Osteocyte (in vitro differentiated cells): ENCODE measurements around the gene ZNF318. TPM values are rescaled to one million over a fixed set of nuclear protein-coding genes. Genes with fewer than 3 reads are reported as not detected.
"Not testable (repeated sequence)": the region's sequence is repeated elsewhere in the genome, so short reads cannot be mapped to it uniquely, and the experiment has no call there.

Source experiments
- DNase-seq: peaks from one replicate; pipeline ENCODE4 v3.0.0; 2021; ENCODE audit warnings: mixed read lengths; ENCODE audit not compliant: unreplicated experiment; ENCODE audit errors: extremely low spot score
- H3K27ac Mint-ChIP-seq: one replicate; pipeline ENCODE4 v1.8.0; 2021; ENCODE audit warnings: mild to moderate bottlenecking, mixed read lengths; ENCODE audit not compliant: unreplicated experiment
- H3K27me3 Mint-ChIP-seq: one replicate; pipeline ENCODE4 v1.8.0; 2021; ENCODE audit warnings: mixed read lengths; ENCODE audit not compliant: unreplicated experiment
- H3K36me3 Mint-ChIP-seq: one replicate; pipeline ENCODE4 v1.8.0; 2021; ENCODE audit warnings: mixed read lengths; ENCODE audit not compliant: unreplicated experiment
- H3K4me1 Mint-ChIP-seq: one replicate; pipeline ENCODE4 v1.8.0; 2021; ENCODE audit warnings: mixed read lengths; ENCODE audit not compliant: unreplicated experiment
- H3K4me3 Mint-ChIP-seq: one replicate; pipeline ENCODE4 v1.8.0; 2021; ENCODE audit warnings: mild to moderate bottlenecking, moderate library complexity, mixed read lengths; ENCODE audit not compliant: unreplicated experiment
- H3K9me3 Mint-ChIP-seq: one replicate; pipeline ENCODE4 v1.8.0; 2021; ENCODE audit warnings: mixed read lengths; ENCODE audit not compliant: unreplicated experiment
- CTCF ChIP-seq: fragments of 200-600 bp; sonication (generic); IDR thresholded peaks from 2 replicates; pipeline ENCODE4 v1.5.0; 2021; ENCODE audit warnings: antibody characterized with exemption, mild to moderate bottlenecking, moderate library complexity
- total RNA-seq: library from RNA; stranded (reverse); gene quantifications from 2 replicates; pipeline ENCODE4 v1.2.1, GENCODE V29; 2021

ZNF318 gene
- total RNA-seq, 1 donor from 2014 or later, result 25.1 TPM

DNA sequence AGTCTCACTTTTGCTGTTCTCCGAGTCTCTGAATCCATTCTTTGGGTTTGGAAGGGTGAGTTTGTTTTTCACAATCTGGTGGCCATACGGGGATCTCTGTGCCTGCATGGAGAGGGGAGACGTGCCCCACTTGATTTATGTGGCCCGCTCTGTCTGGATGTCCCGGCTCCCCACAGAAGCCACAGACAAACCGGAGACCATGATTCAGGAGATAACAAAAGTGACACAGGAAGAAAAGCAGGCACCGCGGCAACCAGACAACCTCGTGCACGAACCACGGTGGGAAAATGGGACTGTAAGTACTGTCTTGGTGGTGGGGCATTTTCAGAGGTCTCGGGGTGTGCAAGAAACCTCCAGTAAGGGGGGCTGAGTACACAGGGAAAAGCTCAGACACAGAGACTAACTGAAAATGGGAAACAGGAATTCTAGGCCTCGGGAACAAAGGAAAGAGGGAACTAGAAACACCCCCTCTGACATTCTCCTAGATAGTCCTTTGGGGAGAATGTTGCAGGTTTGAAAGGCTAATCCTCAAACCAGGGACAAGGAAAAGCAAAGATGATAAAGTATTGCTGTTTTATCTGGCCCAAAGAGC, 22.1 kb upstream of the ZNF318 start:
- Mint-ChIP-seq H3K9me3 (no peaks in the 10 kb centered on the region), H3K4me3 (no peak overlapping the region), H3K27me3 (peaks cover 42% of the 10 kb centered on the region), H3K4me1 (peaks cover 7% of the 10 kb centered on the region), H3K36me3 (no peaks in the 10 kb centered on the region), H3K27ac (no peak overlapping the region)
- DNase-seq, result no peak
- TF ChIP-seq CTCF, result no peak

DNA sequence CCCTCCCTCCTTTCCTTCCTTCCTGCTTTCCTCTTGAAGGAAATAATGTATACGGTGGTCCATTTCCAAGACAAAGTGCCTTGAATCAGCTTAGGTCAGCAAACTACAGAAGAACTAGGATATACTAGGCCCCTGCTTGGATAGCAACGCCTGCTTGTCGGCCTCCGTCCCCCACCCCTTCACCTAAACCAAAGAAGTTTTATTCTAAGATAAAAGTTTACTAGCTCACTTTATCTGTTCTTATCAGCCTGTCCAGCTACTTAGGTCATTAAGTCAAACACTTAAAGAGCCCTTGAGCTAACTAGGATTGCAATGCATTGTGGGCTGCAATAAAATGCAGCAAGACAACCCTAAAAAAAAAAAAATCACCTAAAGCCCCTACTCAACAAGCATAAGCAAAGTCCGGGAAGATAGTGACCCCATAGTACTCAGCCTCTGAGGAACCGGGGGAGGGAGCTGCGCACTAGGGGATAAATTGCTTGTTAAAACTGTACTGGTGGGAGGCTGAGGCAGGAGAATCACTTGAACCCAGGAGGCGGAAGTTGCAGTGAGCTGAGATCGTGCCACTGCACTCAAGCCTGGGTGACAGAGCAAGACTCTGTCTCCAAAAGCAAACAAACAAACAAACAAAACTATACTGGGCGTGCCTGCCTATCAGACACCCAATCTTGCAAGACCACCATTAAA, 21.4 kb upstream of the ZNF318 start:
- H3K4me3 Mint-ChIP-seq, H3K36me3 Mint-ChIP-seq, DNase-seq, H3K27ac Mint-ChIP-seq, H3K4me1 Mint-ChIP-seq, H3K9me3 Mint-ChIP-seq: not testable (repeated sequence)
- H3K27me3 Mint-ChIP-seq, result peaks cover 42% of the 10 kb centered on the region

DNA sequence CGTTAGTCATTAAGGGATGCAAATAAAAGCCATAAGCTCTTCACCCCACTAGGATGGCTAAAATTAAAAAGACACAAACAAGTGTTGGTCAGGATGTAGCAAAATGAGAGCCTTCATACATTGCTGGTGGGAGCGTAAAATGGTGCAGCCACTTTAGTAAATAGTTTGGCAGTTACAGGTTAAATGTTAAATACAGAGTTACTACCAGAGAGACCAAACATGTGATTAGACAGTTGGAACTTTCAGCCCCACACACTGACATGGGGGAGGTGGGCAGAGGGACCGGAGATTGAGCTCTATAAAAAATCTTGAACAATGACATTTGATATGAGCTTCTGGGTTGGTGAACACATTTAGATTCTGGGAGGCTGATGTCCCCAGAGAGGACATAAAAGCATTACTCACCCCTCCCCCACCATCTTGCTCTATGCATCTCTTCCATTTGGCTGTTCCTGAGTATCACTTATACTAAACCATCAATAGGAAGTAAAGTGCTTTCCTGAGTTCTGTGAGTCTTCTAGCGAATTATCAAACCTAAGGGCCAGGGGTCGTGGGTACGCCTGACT, 20.4 kb upstream of the ZNF318 start:
- peaks cover 42% of the 10 kb centered on the region for H3K27me3 Mint-ChIP-seq
- H3K4me1 Mint-ChIP-seq, result peaks cover 2% of the 10 kb centered on the region
- H3K4me3 Mint-ChIP-seq, result no peak overlapping the region
- no peak for TF ChIP-seq CTCF
- H3K36me3 Mint-ChIP-seq, result no peaks in the 10 kb centered on the region
- DNase-seq, result no peak
- no peak overlapping the region for H3K27ac Mint-ChIP-seq
- H3K9me3 Mint-ChIP-seq, result no peaks in the 10 kb centered on the region

DNA sequence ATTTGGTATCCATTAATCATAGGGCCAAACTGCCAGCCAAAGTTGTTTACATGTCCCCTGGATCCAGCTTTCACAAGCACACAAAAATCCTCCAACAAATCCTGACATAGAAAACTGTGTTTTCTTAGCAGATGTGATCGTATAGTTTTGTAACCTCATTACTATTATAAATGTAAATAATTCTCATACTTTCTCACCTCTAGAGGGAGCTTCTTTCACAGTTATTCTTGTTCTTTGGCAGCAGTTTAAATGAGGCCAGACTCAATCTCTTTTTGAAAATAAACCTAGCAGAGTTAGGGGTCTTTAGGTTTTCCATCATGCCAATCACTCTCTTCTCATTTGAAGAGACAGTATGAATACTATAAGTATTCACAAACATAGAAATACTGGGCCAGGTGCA, 17.0 kb upstream of the ZNF318 start:
- no peak overlapping the region for H3K27ac Mint-ChIP-seq
- peaks cover 2% of the 10 kb centered on the region for H3K4me1 Mint-ChIP-seq
- no peak for DNase-seq
- H3K9me3 Mint-ChIP-seq, result no peaks in the 10 kb centered on the region
- peaks cover 31% of the 10 kb centered on the region for H3K27me3 Mint-ChIP-seq
- no peaks in the 10 kb centered on the region for H3K36me3 Mint-ChIP-seq
- no peak overlapping the region for H3K4me3 Mint-ChIP-seq
- peak; percentile 56 for TF ChIP-seq CTCF

- Mint-ChIP-seq H3K27ac (no peak overlapping the region), H3K4me1 (peaks cover 2% of the 10 kb centered on the region), H3K9me3 (no peaks in the 10 kb centered on the region), H3K4me3 (no peak overlapping the region), H3K27me3 (peaks cover 34% of the 10 kb centered on the region), H3K36me3 (no peaks in the 10 kb centered on the region)
- DNase-seq, result no peak
- TF ChIP-seq CTCF, result no peak
Observed at GRCh38 chr6:43383021-43383667, 13.7 kb upstream of the ZNF318 start.

DNA sequence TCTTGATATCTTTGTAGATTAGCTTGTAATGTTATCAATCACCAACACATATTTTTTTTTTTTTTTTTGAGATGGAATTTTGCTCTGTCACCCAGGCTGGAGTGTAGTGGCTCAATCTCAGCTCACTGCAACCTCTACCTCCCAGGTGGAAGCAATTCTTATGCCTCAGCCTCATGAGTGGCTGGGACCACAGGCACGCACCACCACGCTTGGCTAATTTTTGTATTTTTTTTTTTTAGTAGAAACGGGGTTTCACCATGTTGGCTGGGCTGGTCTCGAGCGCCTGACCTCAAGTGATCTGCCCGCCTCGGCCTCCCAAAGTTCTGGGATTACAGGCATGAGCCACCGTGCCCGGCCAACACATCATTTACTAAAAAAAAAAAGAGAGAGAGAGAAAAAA, 11.4 kb upstream of the ZNF318 start:
- H3K9me3 Mint-ChIP-seq, DNase-seq, H3K36me3 Mint-ChIP-seq, H3K27ac Mint-ChIP-seq, H3K4me1 Mint-ChIP-seq, H3K4me3 Mint-ChIP-seq: not testable (repeated sequence)
- H3K27me3 Mint-ChIP-seq, result peaks cover 31% of the 10 kb centered on the region
